ENCODE results near the gene NECTIN3. TPM values are rescaled to one million over a fixed set of nuclear protein-coding genes. Genes with fewer than 3 reads are reported as not detected.

NECTIN3 gene
- polyA plus RNA-seq (2011; rRNA removed) = 36.6 and 38.4 TPM in 2 replicates
- 5.4 and 7.8 TPM in 2 replicates for polyA plus RNA-seq (2012; cell fraction: cytosol; rRNA removed)
- 4.1 and 5.1 TPM in 2 replicates for polyA plus RNA-seq (2012; cell fraction: nucleus; rRNA removed)
- polyA plus RNA-seq (2017; fragmentation: RNase III; extraction: RNeasy Plus Mini Kit Qiagen cat#74134 plus additional on column Dnase treatment) = 28.3 to 33.2 TPM (median 29.8 TPM) in 3 replicates
- polyA minus RNA-seq (2011; rRNA and poly(A)+ RNA removed) = 33.9 and 34.1 TPM in 2 replicates

- ChIA-PET POLR2A (no interaction called here), CTCF (no interaction called here)
- TF ChIP-seq REST (IDR thresholded peaks at IDR 0.05) = no peak
- TF ChIP-seq NR3C1 (IDR thresholded peaks at IDR 0.05) = no peak
- peak; percentile 71; the same call in 1 of the 3 replicates for TF ChIP-seq BCL3 (IDR thresholded peaks at IDR 0.05)
- no peak for TF ChIP-seq RCOR1 (IDR thresholded peaks at IDR 0.05; ENCODE audit: low read depth, low read length)
- peak; percentile 77 for TF ChIP-seq GATA3 (IDR thresholded peaks at IDR 0.05; ENCODE audit: borderline replicate concordance)
- no peak for TF ChIP-seq RARB (CRISPR knock-in tag; IDR thresholded peaks at IDR 0.05)
- no peak for TF ChIP-seq EHMT2 (IDR thresholded peaks at IDR 0.05; ENCODE audit: low read depth)
- 0 out of 3 replicates have a peak, but pooled peaks have one; percentile 23 for TF ChIP-seq SMC3 (IDR thresholded peaks at IDR 0.05)
- TF ChIP-seq POLR2A (IDR thresholded peaks at IDR 0.05; ENCODE audit: low read length) = peak; percentile 74
- no peak for TF ChIP-seq ESRRA (IDR thresholded peaks at IDR 0.05; ENCODE audit: borderline replicate concordance, low read length)
- peak; percentile 66; the same call in 1 of the 2 replicates for TF ChIP-seq BHLHE40 (IDR thresholded peaks at IDR 0.05; ENCODE audit: low read depth, low read length)
- no peak for TF ChIP-seq PHF8 (IDR thresholded peaks at IDR 0.05; ENCODE audit: borderline replicate concordance, low read depth)
- TF ChIP-seq, protein P1, sequence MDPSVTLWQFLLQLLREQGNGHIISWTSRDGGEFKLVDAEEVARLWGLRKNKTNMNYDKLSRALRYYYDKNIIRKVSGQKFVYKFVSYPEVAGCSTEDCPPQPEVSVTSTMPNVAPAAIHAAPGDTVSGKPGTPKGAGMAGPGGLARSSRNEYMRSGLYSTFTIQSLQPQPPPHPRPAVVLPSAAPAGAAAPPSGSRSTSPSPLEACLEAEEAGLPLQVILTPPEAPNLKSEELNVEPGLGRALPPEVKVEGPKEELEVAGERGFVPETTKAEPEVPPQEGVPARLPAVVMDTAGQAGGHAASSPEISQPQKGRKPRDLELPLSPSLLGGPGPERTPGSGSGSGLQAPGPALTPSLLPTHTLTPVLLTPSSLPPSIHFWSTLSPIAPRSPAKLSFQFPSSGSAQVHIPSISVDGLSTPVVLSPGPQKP (IDR thresholded peaks at IDR 0.05; ENCODE audit: low read depth, low read length) = no peak
- no peak for TF ChIP-seq KDM1A (IDR thresholded peaks at IDR 0.05; ENCODE audit: low read depth)
- TF ChIP-seq CHD2 (IDR thresholded peaks at IDR 0.05; ENCODE audit: low read length, partially characterized antibody) = no peak
- peak in 1 of 2 experiments; percentile 76; a peak in 3 of 5 replicates for TF ChIP-seq JUN (IDR thresholded peaks at IDR 0.05)
- no peak; the same call in 1 of the 2 replicates for TF ChIP-seq MYC (IDR thresholded peaks at IDR 0.05; ENCODE audit: borderline replicate concordance, low read length)
- FAIRE-seq = no peak
- Histone ChIP-seq H3K9me3 (no peaks in the 10 kb centered on the region), H3K4me1 (peaks cover 39% of the 10 kb centered on the region), H3K27ac (peak within 1 kb of the TSS; percentile 97 to 98), H3K4me2 (peak within 1 kb of the TSS; percentile 93), H3K4me3 (peak within 1 kb of the TSS; percentile 93)
- ATAC-seq = peak; percentile 79 to 91
- DNase-seq (ENCODE audit: low read depth in 1 of 2, low spot score in 1 of 2) = peak; percentile 69 to 97
- under 1% methylated on average over 17 of the region's 79 CpGs for WGBS (ENCODE audit: missing lambda C conversion rate)
Measured at GRCh38 chr3:111071257-111072030, at the start of gene NECTIN3. Gene NECTIN3, plus strand, starts transcription at chr3:111071816. Its CDS starts 202 bp downstream, at chr3:111072018.

DNA sequence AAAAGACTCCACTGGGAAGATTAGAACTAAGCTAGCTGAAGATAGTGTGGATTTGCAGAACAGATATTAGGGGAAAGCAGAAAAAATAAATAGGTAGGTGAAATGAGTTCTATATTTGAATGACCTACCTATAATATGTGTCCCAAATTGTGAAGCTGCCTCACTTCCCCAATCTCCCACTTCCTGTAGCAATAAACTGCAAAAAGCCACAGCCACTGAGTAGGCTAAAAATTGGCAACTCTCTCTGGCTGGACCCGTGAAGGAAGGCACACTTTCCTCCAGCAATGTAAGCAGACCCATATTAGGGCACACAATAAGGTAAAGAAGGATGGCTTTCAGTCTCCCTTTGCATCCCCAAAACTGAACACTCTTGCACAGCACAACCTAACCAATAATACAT, 43.7 kb upstream of the NECTIN3 start:
- Histone ChIP-seq H3K4me1 (no peaks in the 10 kb centered on the region), H3K4me3 (no peak overlapping the region), H3K9me3 (no peaks in the 10 kb centered on the region), H3K4me2 (no peak overlapping the region), H3K27ac (no peak overlapping the region)
- CTCF ChIA-PET = no interaction called here
- FAIRE-seq = no peak
- POLR2A ChIA-PET = no interaction called here
- 16% methylated on average over 1 of the region's 1 CpG for WGBS (ENCODE audit: missing lambda C conversion rate)
- TF ChIP-seq EHMT2 (IDR thresholded peaks at IDR 0.05; ENCODE audit: low read depth) = no peak
- no peak for TF ChIP-seq POLR2AphosphoS2 (conservative IDR thresholded peaks at IDR 0.05; ENCODE audit: low read length)
- no peak for TF ChIP-seq HOXB13 (CRISPR knock-in tag; IDR thresholded peaks at IDR 0.05; ENCODE audit: low read depth)
- no peak for TF ChIP-seq BCL3 (IDR thresholded peaks at IDR 0.05)
- TF ChIP-seq MYC (IDR thresholded peaks at IDR 0.05; ENCODE audit: borderline replicate concordance, low read length) = no peak
- no peak for TF ChIP-seq RAD21 (conservative IDR thresholded peaks at IDR 0.05 in 1 of 2, IDR thresholded peaks at IDR 0.05 in 1 of 2)
- TF ChIP-seq PHF8 (IDR thresholded peaks at IDR 0.05; ENCODE audit: borderline replicate concordance, low read depth) = no peak
- no peak for TF ChIP-seq JUN (IDR thresholded peaks at IDR 0.05)
- no peak for TF ChIP-seq EHF (CRISPR knock-in tag; IDR thresholded peaks at IDR 0.05)
- no peak for TF ChIP-seq CBX2 (IDR thresholded peaks at IDR 0.05; ENCODE audit: borderline replicate concordance, low read depth)
- TF ChIP-seq SMC3 (IDR thresholded peaks at IDR 0.05) = no peak
- TF ChIP-seq, protein P2, sequence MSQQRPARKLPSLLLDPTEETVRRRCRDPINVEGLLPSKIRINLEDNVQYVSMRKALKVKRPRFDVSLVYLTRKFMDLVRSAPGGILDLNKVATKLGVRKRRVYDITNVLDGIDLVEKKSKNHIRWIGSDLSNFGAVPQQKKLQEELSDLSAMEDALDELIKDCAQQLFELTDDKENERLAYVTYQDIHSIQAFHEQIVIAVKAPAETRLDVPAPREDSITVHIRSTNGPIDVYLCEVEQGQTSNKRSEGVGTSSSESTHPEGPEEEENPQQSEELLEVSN (IDR thresholded peaks at IDR 0.05; ENCODE audit: borderline replicate concordance, low read depth) = no peak
- no peak for TF ChIP-seq CHD4 (IDR thresholded peaks at IDR 0.05; ENCODE audit: borderline replicate concordance)
- TF ChIP-seq GATA3 (IDR thresholded peaks at IDR 0.05; ENCODE audit: borderline replicate concordance) = no peak
- no peak for ATAC-seq
- DNase-seq (ENCODE audit: low read depth in 1 of 2, low spot score in 1 of 2) = no peak
